Measurements from ENCODE around the gene TYW3.

- TF ChIP-seq POLR2A (IDR thresholded peaks at IDR 0.05; ENCODE audit: low read length) (no peak), GATA1 (IDR thresholded peaks at IDR 0.05; ENCODE audit: low read depth, low read length) (no peak)
Observed at GRCh38 chr1:74712881-74713280, 20.1 kb upstream of the TYW3 start.
